IPS-NIHi7 (cell line): ENCODE data around the gene MAP4K1.
A peak's percentile ranks its signal among the peaks of the same experiment; 100 is the strongest.
"Not testable (repeated sequence)": the region's sequence is repeated elsewhere in the genome, so short reads cannot be mapped to it uniquely, and the experiment has no call there.

ENCODE experiments used
- DNase-seq: peaks from one replicate; pipeline ENCODE4 v3.0.0; 2012; ENCODE audit warnings: mixed read lengths; ENCODE audit errors: extremely low spot score

MAP4K1 gene

DNA sequence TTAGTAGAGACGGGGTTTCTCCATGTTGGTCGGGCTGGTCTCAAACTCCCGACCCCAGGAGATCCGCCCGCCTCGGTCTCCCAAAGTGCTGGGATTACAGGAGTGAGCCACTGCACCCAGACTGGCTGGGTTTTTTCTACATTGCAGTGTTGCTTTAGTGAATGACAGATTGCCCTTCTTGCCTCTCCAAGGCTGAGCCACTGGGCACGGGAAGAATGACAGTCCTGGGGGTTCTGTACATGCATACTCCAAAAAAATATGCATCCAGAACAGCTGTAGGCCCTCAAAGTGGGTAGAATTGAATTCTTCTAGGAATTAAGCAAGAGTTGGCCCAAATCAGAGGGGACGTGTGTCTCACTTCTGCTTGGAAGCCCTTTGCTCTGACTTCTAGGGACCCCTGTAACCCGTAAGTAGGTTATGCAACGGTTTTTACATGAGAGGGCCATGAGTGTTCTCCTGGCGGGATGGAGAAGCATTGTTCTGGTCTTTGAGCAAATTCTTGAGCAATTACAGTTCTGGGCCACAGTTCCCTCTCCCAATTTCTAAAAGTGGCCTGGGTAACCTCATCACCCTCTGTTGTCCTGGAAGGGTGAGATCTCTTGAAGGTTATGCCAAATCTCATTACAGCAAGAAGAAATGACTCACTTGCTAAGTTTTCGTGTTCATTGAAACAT is 33.3 kb upstream of the MAP4K1 start:
- DNase-seq: no peak

DNA sequence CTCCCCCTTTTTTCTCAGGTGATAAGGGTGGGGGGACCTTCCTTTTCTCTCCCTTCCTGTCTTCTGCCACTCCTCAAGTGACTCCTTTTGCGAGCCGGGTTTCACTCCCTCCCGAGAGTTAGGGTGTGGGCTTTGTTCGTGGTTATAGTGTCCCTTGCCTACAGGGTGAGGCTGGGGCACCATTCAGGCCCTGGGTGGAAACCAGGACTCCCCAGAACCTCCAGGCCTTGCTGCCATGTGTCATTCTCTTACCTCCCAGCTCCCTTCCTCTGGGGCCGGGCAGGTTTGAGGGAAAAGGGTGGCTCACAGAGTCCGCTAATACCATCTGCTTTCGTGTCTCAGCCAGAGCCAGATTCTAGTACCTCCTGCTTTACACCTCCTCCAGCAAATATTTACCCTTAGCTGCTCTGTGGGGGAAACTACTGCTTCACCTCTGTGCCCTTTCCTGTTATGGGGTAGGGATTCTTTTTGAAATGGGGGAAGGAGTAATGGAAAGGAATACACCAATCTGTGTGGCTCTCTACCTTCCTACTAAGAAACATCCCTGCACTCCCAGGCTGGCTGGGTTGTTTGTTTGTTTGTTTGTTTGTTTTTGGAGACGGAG is 32.5 kb upstream of the MAP4K1 start:
- DNase-seq: no peak

DNA sequence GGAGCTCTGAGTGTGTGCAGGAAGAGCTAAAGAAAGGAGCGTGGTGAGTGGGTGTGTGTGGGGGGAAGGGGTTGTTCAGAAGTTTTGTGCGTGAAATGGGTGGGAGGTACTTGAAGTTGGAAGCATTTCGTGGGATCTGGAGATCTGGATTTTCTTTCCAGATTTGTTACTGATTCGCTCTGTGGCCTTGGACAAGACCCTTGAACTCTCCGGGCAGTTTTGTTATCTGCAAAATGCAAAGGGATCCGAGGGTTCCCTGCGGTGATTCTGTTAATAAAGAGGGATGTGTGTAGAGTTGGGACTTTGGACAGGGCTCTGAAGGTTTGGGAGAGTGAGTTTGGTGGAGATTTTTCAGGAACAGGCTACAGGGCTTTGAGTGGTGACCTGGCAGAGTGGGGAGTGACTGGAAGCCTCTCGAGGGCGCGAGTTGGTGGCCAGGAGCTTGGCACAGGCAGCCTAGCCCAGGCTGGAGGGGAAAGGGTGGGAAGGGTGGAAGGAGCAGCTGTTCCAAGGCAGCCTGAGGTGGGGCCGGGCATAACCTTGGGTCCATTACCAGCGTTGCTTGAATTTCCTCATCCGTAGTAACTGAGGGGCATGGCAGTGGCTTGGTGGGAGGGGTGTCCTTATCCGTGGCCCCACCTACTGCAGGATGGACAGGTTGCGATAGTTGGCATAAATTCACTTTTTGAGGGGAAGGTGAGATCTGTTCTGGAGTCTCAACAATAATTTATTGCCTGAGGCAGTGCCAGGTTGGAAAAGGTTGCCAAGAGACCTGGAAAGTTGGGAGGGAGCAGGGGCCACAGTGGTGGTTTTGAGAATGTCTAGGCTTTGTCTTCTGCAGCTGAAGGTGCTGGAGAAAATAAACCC is 31.8 kb upstream of the MAP4K1 start:
- no peak for DNase-seq

DNA sequence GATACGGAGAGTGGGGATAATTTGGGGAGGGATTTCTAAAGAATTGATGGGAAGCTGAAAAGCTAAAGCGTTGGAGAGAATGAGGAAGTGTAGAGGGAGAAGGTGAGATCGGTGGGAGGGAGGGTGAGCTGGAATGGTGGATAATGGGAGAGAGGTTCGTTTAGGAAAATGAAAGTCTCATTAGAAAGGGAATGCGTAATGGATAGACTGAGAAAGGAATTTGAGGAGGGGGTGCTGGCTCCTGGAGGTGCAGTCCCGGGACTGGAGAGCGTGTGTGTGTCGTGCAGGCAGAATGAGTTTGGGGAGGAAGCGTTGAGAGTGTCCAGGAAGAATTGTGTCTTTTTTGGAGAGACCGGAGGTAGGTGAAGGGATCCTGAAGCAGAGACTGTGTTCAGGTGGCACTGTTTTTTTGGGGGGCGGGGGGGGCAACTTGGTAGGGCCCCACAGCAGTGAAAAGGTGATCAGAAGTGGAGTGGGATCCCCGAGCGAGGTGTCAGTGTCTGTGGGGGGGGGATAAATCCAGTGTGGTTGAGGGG is 31.1 kb upstream of the MAP4K1 start:
- DNase-seq: no peak

DNA sequence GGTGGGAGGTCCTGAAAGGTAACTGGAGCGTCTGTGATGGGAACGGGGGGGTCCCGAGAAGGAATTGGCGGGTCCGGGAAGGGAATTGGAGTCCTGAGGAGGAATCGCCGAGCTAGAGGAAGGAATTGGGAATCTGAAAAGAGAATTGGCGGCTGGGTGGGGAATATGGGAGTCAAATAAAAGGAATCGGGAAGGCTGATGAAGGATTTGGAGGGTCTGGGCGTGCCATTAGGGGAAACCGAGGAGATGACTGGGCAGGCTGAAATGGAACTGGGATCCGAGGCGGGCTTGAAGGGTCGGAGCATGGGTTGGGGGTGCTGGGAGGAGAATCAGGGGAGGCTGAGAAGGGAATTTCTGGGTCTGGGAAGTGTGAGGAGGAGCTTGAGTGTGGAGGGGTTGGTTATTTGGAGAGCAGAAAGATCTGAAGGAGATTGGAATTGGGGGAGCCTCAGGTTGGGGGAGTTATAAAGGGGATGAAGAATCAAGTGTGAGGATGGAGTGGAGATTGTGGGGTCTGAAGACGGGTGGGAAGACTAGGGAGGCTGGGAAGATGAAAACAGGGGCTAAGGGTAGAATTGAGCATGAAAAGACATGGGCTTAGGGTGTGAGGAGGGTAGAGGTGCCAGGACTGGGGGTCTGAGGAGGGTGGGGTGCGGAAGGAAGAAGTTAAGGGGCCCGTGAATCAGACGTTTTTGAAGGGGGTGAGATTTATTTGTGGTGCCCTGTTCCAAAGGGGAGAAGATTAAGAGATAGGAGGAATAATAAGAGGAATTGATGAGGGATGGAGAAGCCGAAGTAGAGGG is 30.4 kb upstream of the MAP4K1 start:
- DNase-seq: no peak

DNA sequence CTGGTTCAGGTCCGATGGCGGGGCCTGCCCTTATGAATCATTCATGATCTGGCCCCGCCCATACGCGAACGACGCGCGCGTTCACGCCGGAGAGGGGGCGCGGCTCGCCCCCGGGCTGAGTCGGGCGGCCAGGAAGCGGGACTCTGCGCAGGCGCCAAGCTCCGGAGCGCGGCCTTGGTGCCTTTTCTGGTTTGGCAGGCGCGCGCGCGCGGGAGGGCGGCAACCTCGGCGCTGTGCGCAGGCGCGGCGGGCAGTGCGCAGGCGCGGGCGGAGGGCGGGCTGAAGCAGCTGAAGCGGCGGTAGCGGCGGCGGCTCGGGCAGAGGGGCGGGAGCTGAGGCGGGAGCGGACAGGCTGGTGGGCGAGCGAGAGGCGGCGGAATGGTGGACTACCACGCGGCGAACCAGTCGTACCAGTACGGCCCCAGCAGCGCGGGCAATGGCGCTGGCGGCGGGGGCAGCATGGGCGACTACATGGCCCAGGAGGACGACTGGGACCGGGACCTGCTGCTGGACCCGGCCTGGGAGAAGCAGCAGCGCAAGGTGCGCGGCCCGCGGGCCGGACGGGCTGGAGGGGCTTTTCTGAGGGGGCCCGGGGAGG is 29.7 kb upstream of the MAP4K1 start, which contains the start of gene ACTN4:
ACTN4 (plus strand) TSS at position 282 of the 598 bp plus-strand sequence; CDS start at position 379, 97 bp downstream.
- peak; percentile 95 for DNase-seq

DNA sequence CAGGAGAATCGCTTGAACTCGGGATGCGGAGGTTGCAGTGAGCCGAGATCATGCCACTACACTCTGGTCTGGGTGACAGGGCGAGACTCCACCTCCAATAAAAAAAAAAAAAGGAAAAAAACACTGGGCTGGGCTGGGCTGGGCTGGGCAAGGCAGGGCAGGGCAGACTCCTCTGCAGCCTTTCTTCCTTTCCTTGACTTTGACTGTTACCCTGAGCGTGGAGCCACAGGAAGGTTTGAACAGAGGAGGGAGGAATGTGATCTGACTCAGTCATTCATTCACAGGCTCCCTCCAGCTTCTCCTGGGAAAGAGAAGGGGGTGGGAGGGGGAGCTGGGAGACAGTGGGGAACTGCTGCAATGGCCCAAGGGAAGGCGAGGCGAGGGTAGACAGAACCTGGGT is 27.0 kb upstream of the MAP4K1 start:
- DNase-seq: no peak

DNA sequence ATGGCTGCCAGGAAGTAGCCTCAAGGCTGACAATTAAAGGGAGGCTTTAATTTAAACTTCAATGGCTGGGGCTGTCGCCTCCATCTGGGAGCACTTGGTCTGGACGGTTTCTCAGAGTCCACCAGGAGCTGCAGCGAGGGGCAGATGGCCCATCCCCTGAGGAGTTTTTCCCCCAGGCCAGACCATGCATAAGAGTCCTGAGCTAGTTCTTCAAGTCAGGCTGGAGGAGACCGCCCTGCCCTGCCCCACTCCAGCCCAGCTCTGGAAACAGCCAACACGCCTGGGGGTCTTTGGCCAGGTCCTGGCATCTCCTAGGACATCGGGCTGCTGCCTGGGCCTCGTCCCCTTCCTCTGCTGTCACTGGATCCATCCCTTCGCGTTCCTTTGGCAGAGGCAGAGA is 24.4 kb upstream of the MAP4K1 start:
- DNase-seq: no peak

DNA sequence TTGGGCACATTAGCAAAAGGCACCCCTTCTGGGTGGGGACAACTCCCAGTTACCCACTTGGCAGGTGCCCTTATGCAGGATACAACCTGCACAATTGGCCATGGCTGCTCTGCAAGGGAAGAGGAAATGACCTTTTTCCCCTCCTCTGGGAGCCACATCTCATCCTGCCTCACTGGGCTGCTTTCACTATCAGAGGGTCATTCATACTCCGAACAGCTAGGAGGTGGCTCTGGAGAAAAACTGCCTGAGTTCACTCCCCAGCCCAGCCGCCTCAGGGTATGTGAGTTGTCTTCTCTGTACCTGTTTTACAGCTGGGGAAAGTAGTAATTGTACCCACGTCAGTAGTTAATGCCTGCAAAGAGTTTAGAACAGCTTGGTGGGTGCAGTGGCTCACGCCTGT is 22.6 kb upstream of the MAP4K1 start:
- DNase-seq: no peak

DNA sequence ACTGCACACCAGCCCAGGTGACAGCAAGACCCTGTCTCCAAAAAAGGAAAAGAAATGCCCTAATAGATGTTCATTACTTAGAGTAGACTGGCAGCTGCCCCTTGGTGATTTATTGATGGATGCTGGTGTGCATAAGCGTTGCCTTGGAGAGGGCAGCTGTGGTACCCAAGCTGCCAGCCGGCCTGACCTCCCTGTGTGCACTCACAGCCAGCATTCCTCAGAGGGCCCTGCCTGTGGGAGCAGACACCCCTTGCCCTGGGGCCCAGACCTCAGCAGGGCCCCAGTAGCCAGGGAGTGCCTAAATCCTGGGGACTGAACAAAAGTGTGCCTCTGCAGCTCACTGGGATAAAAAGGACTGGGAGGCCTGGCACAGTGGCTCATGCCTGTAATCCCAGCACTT is 21.9 kb upstream of the MAP4K1 start:
- DNase-seq: no peak

DNA sequence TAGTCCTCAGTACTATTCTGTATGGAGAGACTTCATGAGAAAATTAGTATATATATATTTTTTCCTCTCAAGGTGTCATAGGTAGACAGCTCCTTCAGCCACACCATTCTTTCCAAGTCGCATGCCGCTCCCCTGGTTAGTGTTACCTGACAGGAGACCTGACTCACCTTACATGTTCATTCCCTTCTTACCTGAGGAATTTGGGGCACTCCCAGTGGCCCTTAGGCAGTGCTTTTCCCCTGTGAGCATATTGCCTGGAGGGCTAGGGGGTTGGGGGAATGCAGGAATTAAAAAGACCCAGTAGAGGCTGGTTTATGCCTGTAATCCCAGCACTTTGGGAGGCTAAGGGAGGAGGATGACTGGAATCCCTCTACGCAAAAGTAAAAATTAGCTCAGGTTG is 20.7 kb upstream of the MAP4K1 start:
- no peak for DNase-seq

DNA sequence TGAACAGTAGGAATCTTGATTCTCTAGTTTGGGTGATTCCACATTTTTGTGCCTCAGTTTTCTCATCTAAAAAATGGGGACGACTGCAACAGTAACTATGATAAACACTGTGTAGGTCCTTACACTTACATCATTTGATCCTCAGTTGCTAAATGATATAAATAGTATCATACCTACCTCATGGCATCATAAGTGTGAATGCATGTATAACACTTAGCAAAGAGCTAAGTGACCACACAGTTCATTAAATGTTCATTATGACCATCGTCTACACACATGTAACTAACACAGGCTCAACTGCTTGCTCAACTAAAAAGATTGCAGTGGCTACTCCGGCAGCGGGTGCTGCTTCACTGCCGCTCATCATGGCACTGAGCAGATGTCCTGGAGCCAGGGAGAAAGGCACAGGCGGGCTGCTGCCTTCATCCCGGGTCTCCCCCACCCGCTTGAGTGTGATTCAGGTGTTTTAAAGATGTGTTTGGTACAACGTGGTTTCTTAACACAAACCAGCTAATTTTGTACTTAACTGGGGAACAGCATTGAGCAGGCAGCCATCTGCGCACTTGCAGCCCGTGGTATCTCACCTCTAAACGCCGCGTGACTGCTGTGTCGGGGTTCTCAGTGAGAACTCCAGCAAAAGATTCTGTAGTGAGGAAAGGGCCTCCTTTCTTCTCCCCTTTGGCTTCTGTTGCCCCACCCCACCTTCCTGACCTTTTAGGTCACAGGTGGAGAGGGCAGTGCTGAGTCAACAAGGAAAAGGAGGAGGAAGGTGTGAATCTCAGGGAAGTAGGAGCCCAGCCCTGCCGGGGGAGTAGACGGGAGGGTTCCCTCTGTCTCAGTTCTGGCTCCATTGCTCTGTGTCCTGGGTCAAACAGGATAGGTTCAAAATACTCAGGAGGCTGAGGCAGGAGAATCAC is 18.0 kb upstream of the MAP4K1 start:
- DNase-seq: no peak

DNA sequence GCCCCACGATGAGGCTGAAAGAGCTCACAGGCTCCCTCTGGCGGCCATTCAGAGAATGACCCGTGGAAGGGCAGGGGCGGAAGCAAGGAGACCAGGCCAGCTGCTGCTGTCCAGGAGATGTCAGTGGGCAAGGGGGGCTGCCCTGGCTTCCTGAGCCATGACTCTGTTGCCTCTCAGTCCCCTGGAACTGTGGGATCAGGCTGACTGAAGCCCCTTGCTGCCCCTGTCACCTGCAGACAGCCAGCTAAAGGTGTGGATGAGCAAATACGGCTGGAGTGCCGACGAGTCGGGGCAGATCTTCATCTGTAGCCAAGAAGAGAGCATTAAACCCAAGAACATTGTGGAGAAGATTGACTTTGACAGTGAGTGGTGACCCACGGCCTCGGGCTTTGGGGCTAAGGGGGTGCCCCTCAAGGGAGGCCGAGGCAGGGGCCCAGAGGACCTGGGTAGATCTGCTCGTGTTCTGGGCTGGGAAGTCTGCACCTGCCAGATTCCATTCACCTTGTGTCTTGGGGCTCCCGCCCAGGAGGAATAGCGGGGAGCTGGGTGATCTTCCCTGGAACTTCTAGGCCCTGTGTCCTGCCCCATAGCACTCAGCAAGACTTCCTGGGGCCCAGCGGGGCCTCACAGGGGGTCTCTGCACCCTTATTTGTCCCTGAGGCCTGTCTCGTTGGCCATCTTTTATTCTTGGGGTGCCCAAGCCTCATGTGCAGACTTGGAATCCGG is 17.2 kb upstream of the MAP4K1 start:
- DNase-seq: peak; percentile 80

DNA sequence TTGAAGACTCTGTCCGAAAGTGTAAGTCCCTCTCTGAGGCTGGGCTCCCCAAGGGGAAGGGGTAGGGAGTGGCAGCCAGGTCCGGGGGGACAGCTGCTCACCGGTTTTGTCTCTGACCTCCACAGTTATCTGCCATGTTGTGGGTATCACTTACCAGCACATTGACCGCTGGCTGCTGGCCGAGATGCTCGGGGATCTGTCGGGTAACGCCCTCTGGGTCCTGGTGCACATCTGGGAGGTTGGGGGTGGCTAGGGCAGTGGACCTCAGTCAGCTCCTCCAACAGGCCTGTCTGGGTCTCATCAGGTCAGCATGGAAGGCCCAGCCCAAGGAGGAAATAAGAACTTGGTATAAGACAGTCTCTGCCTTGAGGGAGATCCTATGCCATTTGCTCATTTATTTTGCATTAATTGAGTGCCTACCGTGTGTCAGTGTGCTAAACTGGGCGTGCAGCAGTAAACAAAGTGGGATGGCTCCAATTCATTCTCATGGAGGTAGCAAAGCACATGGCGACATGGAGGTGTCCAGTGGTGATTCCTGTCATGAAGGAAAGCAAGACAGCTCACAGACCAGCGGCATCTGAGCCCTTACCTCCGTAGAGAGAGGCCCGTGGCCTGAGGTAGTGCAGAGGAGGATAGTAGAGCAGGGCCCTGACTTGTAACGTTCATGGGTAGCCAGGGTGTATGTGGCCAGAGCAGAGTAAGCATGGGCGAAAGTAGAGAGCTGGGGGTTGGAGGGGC is 14.9 kb upstream of the MAP4K1 start:
- DNase-seq: no peak

DNA sequence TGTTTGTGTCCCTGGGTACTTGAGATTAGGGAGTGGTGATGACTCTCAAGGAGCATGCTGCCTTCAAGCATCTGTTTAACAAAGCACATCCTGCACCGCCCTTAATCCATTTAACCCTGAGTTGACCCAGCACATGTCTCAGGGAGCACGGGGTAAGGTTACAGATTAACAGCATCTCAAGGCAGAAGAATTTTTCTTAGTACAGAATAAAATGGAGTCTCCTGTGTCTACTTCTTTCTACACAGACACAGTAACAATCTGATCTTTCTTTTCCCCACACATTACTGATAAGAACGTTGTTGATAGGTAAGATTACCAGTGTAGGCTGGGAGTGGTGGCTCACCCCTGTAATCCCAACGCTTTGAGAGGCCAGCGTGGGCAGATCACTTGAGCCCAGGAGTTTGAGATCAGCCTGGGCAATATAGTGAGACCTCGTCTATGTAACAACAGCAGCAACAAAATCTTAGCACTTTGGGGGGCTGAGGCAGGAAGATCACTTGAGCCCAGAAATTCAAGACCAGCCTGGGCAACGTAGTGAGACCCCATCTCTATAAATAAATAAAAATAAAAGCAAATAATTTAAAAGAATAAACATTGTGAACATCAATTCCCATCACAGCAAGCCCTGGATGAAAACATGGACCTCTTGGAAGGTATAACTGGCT is 14.2 kb upstream of the MAP4K1 start:
- DNase-seq: not testable (repeated sequence)

DNA sequence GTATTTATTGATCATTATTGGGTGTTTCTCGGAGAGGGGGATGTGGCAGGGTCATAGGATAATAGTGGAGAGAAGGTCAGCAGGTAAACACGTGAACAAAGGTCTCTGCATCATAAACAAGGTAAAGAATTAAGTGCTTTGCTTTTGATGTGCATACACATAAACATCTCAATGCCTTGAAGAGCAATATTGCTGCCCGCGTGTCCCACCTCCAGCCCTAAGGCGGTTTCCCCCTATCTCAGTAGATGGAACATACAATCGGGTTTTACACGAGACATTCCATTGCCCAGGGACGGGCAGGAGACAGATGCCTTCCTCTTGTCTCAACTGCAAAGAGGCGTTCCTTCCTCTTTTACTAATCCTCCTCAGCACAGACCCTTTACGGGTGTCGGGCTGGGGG is 13.5 kb upstream of the MAP4K1 start:
- DNase-seq: not testable (repeated sequence)

DNA sequence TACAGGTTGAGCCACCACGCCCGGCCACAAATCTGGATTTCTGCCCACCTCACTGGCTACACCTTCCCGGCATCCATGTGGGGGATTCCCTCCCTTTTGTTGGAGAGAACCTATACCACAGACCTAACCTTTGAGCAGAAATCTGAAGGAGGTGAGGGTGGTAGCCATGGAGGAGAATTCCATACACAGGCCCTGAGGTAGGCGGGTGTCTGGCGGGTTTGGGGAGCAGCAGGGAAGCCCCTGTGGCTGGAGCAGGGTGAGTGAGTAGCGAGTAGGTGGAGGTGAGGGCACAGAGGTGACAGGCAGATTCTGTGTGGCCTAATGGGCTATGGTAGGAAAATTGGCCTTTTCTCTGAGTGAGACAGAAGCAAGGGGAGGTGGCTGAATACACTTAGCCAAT is 11.8 kb upstream of the MAP4K1 start:
- no peak for DNase-seq

DNA sequence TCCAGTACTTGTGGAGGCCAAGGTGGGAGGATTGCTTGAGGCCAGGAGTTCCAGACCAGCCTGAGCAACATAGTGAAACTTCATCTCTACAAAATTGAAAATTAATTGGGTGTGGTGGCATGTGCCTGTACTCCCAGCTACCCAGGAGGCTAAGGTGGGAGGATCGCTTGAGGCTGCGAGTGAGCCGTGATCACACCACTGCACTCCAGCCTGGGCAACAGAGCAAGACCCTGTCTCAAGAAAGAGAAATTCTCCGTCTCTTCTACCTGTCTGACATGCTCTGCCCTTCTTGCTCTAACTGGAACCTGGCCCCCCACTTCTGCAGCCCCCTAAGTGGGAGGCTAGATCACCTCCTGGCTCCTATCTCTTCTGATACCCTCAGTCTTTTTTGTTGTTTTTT is 8.6 kb upstream of the MAP4K1 start:
- DNase-seq: no peak
